ENCODE data around the gene MAG.

Gene MAG

GRCh38 chr19:35254341-35255297 is 37.3 kb upstream of the MAG start:
- Histone ChIP-seq H2AFZ (ENCODE audit: low read length) (no peak overlapping the region), H3K4me3 (ENCODE audit: low read depth, low read length, poor library complexity, severe bottlenecking) (no peak overlapping the region), H4K20me1 (ENCODE audit: insufficient read depth, low read length) (no peaks in the 10 kb centered on the region), H3K36me3 (ENCODE audit: insufficient read depth, low read length) (peaks cover 71% of the 10 kb centered on the region), H3K4me2 (ENCODE audit: low read length) (no peak overlapping the region), H3F3A (ENCODE audit: insufficient read depth, low read length) (no peaks in the 10 kb centered on the region), H3K9me2 (ENCODE audit: low read depth, low read length) (no peaks in the 10 kb centered on the region), H3K79me2 (ENCODE audit: insufficient read depth, low read length) (peaks cover 3% of the 10 kb centered on the region; the same call in 1 of the 2 replicates), H3K27ac (ENCODE audit: low read depth, low read length, poor library complexity, severe bottlenecking) (no peak overlapping the region), H3K4me1 (ENCODE audit: insufficient read depth, low read length, severe bottlenecking) (peaks cover 8% of the 10 kb centered on the region), H3K27me3 (ENCODE audit: insufficient read depth, low read length) (no peaks in the 10 kb centered on the region), H3K9me3 (ENCODE audit: low read length) (no peaks in the 10 kb centered on the region), H3K9ac (ENCODE audit: low read length) (no peak overlapping the region)
- TF ChIP-seq EZH2 (IDR thresholded peaks at IDR 0.05; ENCODE audit: borderline replicate concordance, low read length), result no peak
- no peak for TF ChIP-seq CTCF (IDR thresholded peaks at IDR 0.05; ENCODE audit: low read length)

- no peak overlapping the region for H3K9ac ChIP-seq (ENCODE audit: low read length)
- no peak overlapping the region for H2AFZ ChIP-seq (ENCODE audit: low read length)
- TF ChIP-seq CTCF (IDR thresholded peaks at IDR 0.05; ENCODE audit: low read length) (no peak), EZH2 (IDR thresholded peaks at IDR 0.05; ENCODE audit: borderline replicate concordance, low read length) (no peak)
- H3K36me3 ChIP-seq (ENCODE audit: insufficient read depth, low read length), result peaks cover 66% of the 10 kb centered on the region
- H3K27me3 ChIP-seq (ENCODE audit: insufficient read depth, low read length), result no peaks in the 10 kb centered on the region
- H3K4me1 ChIP-seq (ENCODE audit: insufficient read depth, low read length, severe bottlenecking), result peaks cover 8% of the 10 kb centered on the region
- no peaks in the 10 kb centered on the region for H4K20me1 ChIP-seq (ENCODE audit: insufficient read depth, low read length)
- H3K79me2 ChIP-seq (ENCODE audit: insufficient read depth, low read length), result no peaks in the 10 kb centered on the region
- no peak overlapping the region for H3K4me3 ChIP-seq (ENCODE audit: low read depth, low read length, poor library complexity, severe bottlenecking)
- H3K27ac ChIP-seq (ENCODE audit: low read depth, low read length, poor library complexity, severe bottlenecking), result no peak overlapping the region
- no peak overlapping the region for H3K4me2 ChIP-seq (ENCODE audit: low read length)
- H3K9me3 ChIP-seq (ENCODE audit: low read length), result no peaks in the 10 kb centered on the region
- no peaks in the 10 kb centered on the region for H3F3A ChIP-seq (ENCODE audit: insufficient read depth, low read length)
- no peaks in the 10 kb centered on the region for H3K9me2 ChIP-seq (ENCODE audit: low read depth, low read length)
These were observed 35.4 kb upstream of the MAG start for GRCh38 chr19:35256566-35256965.

GRCh38 chr19:35257113-35257461 is 34.9 kb upstream of the MAG start:
- TF ChIP-seq EZH2 (IDR thresholded peaks at IDR 0.05; ENCODE audit: borderline replicate concordance, low read length) (no peak), CTCF (IDR thresholded peaks at IDR 0.05; ENCODE audit: low read length) (no peak)
- H3K4me2 ChIP-seq (ENCODE audit: low read length), result no peak overlapping the region
- peaks cover 13% of the 10 kb centered on the region for H3K4me1 ChIP-seq (ENCODE audit: insufficient read depth, low read length, severe bottlenecking)
- peaks cover 65% of the 10 kb centered on the region for H3K36me3 ChIP-seq (ENCODE audit: insufficient read depth, low read length)
- H3K79me2 ChIP-seq (ENCODE audit: insufficient read depth, low read length), result no peaks in the 10 kb centered on the region
- H2AFZ ChIP-seq (ENCODE audit: low read length), result no peak overlapping the region
- no peaks in the 10 kb centered on the region for H3K9me3 ChIP-seq (ENCODE audit: low read length)
- H3K9me2 ChIP-seq (ENCODE audit: low read depth, low read length), result no peaks in the 10 kb centered on the region
- H3K27ac ChIP-seq (ENCODE audit: low read depth, low read length, poor library complexity, severe bottlenecking), result no peak overlapping the region
- no peaks in the 10 kb centered on the region for H3K27me3 ChIP-seq (ENCODE audit: insufficient read depth, low read length)
- H3K4me3 ChIP-seq (ENCODE audit: low read depth, low read length, poor library complexity, severe bottlenecking), result no peak overlapping the region
- no peaks in the 10 kb centered on the region for H3F3A ChIP-seq (ENCODE audit: insufficient read depth, low read length)
- no peaks in the 10 kb centered on the region for H4K20me1 ChIP-seq (ENCODE audit: insufficient read depth, low read length)
- H3K9ac ChIP-seq (ENCODE audit: low read length), result no peak overlapping the region

All from OCI-LY1 (cell line).